ENCODE data around the gene SHISAL2B.

Gene SHISAL2B

GRCh38 chr5:64754066-64754465 lies 63.8 kb downstream of the SHISAL2B start:
- no peak for DNase-seq (ENCODE audit: low read depth, low spot score)
- no peak for TF ChIP-seq CTCF (IDR thresholded peaks at IDR 0.05; ENCODE audit: low read depth, low read length)
- in situ Hi-C loops (cut with HindIII; ENCODE audit: low sequenced_read_pairs) = no loop called here

GRCh38 chr5:64758901-64759300 lies 68.6 kb downstream of the SHISAL2B start:
- no peak for TF ChIP-seq CTCF (IDR thresholded peaks at IDR 0.05; ENCODE audit: low read depth, low read length)
- H3K4me3 ChIP-seq (ENCODE audit: low read depth, low read length) = no peak overlapping the region
- in situ Hi-C loops (cut with HindIII; ENCODE audit: low sequenced_read_pairs) = no loop called here
- no peak for DNase-seq (ENCODE audit: low read depth, low spot score)

More at GRCh38 chr5:64754066-64754465, 63.8 kb downstream of the SHISAL2B start:
- H3K4me3 ChIP-seq (ENCODE audit: low read depth, low read length) = no peak overlapping the region

- no peak overlapping the region for H3K4me3 ChIP-seq (ENCODE audit: low read depth, low read length)
- DNase-seq (ENCODE audit: low read depth, low spot score) = no peak
- in situ Hi-C loops (cut with HindIII; ENCODE audit: low sequenced_read_pairs) = no loop called here
- no peak for TF ChIP-seq CTCF (IDR thresholded peaks at IDR 0.05; ENCODE audit: low read depth, low read length)
Observed at GRCh38 chr5:64759960-64760660, 69.8 kb downstream of the SHISAL2B start.

- H3K4me3 ChIP-seq (ENCODE audit: low read depth, low read length) = no peak overlapping the region
- in situ Hi-C loops (cut with HindIII; ENCODE audit: low sequenced_read_pairs) = no loop called here
- DNase-seq (ENCODE audit: low read depth, low spot score) = no peak
- no peak for TF ChIP-seq CTCF (IDR thresholded peaks at IDR 0.05; ENCODE audit: low read depth, low read length)
Observed at GRCh38 chr5:64763948-64764503, 73.7 kb downstream of the SHISAL2B start.

GRCh38 chr5:64765804-64766504 lies 75.7 kb downstream of the SHISAL2B start:
- H3K4me3 ChIP-seq (ENCODE audit: low read depth, low read length) = no peak overlapping the region
- in situ Hi-C loops (cut with HindIII; ENCODE audit: low sequenced_read_pairs) = no loop called here
- no peak for TF ChIP-seq CTCF (IDR thresholded peaks at IDR 0.05; ENCODE audit: low read depth, low read length)
- no peak for DNase-seq (ENCODE audit: low read depth, low spot score)

GRCh38 chr5:64766941-64767340 lies 76.6 kb downstream of the SHISAL2B start:
- H3K4me3 ChIP-seq (ENCODE audit: low read depth, low read length) = peak overlapping the region; percentile 91
- no peak for DNase-seq (ENCODE audit: low read depth, low spot score)
- no peak for TF ChIP-seq CTCF (IDR thresholded peaks at IDR 0.05; ENCODE audit: low read depth, low read length)
- in situ Hi-C loops (cut with HindIII; ENCODE audit: low sequenced_read_pairs) = no loop called here
